LoVo (cell line): Measurements from ENCODE around the gene ABL2.
A peak's percentile ranks its signal among the peaks of the same experiment; 100 is the strongest.

Experiments used
- DNase-seq: peaks from one replicate; pipeline ENCODE4 v3.0.0-alpha.2; 2016; ENCODE audit warnings: low spot score

ABL2 gene

GRCh38 chr1:179092896-179093461 lies 136.5 kb downstream of the ABL2 start:
- DNase-seq = no peak

GRCh38 chr1:179091691-179092165 lies 137.7 kb downstream of the ABL2 start:
- no peak for DNase-seq

GRCh38 chr1:179090923-179091322 lies 138.6 kb downstream of the ABL2 start:
- no peak for DNase-seq

- DNase-seq = no peak
Observed at GRCh38 chr1:179090522-179090921, 139.0 kb downstream of the ABL2 start.

- DNase-seq = no peak
Observed at GRCh38 chr1:179089827-179090482, 139.5 kb downstream of the ABL2 start.

- no peak for DNase-seq
Observed at GRCh38 chr1:179087665-179088064, 141.8 kb downstream of the ABL2 start.

- DNase-seq = no peak
Observed at GRCh38 chr1:179083533-179083932, 145.9 kb downstream of the ABL2 start.

- no peak for DNase-seq
Observed at GRCh38 chr1:179082999-179083335, 146.5 kb downstream of the ABL2 start.

GRCh38 chr1:179082333-179082998 lies 147.0 kb downstream of the ABL2 start:
- DNase-seq = peak; percentile 4

GRCh38 chr1:179081687-179082332 lies 147.7 kb downstream of the ABL2 start, which contains the start of gene TOR3A:
TSS of gene TOR3A (plus strand) at chr1:179082070. CDS start at chr1:179082129, 59 bp downstream.
- peak; percentile 84 for DNase-seq

GRCh38 chr1:179080866-179081686 lies 148.4 kb downstream of the ABL2 start:
- DNase-seq = no peak

- peak; percentile 75 for DNase-seq
Observed at GRCh38 chr1:179079113-179079761, 150.2 kb downstream of the ABL2 start.

- no peak for DNase-seq
Observed at GRCh38 chr1:179077396-179077795, 152.1 kb downstream of the ABL2 start.

GRCh38 chr1:179066471-179066870 lies 163.0 kb downstream of the ABL2 start:
- DNase-seq = no peak

GRCh38 chr1:179061360-179062282 lies 167.9 kb downstream of the ABL2 start:
- DNase-seq = no peak

GRCh38 chr1:179058487-179059483 lies 170.7 kb downstream of the ABL2 start:
- no peak for DNase-seq

- no peak for DNase-seq
Observed at GRCh38 chr1:179055937-179056336, 173.5 kb downstream of the ABL2 start.

GRCh38 chr1:179053486-179053885 lies 176.0 kb downstream of the ABL2 start:
- DNase-seq = no peak

- DNase-seq = no peak
Observed at GRCh38 chr1:179052776-179053175, 176.7 kb downstream of the ABL2 start.
